SK-N-SH (cell line): ENCODE data around the gene MAP3K2. TPM values are rescaled to one million over a fixed set of nuclear protein-coding genes. Genes with fewer than 3 reads are reported as not detected.

Source experiments
- CTCF ChIA-PET: fragments of 300-600, 350-600 bp; formaldehyde crosslinking; extraction: SDS; loops from one replicate; lab custom pipeline; 2021; lab: Yijun Ruan, JAX
- POLR2A ChIA-PET: fragments of 350-600 bp; sonication (Branson Sonifier 250); formaldehyde crosslinking; extraction: SDS; loops from one replicate; lab custom pipeline; 2020; ENCODE audit warnings: antibody characterized with exemption, inconsistent platforms; lab: Yijun Ruan, JAX
- DNase-seq: peaks from one replicate; pipeline ENCODE4 v3.0.0; 2012
- H2AFZ ChIP-seq: fragments of 200-600 bp; sonication (generic); 2 replicates; pipeline ENCODE4 v1.8.1; 2016; ENCODE audit warnings: antibody characterized with exemption, mild to moderate bottlenecking, low read depth
- H3F3A ChIP-seq: fragments of 200-600 bp; sonication (generic); replicated peaks from 2 replicates; pipeline ENCODE3; 2016; ENCODE audit warnings: antibody characterized with exemption, mild to moderate bottlenecking; ENCODE audit not compliant: insufficient read depth
- H3K27ac ChIP-seq, 2 experiments: fragments of 200-500 bp in 1 of 2; fragments of 200-600 bp in 1 of 2; sonication (Bioruptor generic) in 1 of 2; sonication (generic), shearing (Covaris generic) in 1 of 2; 2 replicates each; pipeline versions ENCODE4 v1.5.1 to v1.6.1; 2014 to 2016; ENCODE audit warnings: low read depth in 2 of 2, inconsistent platforms in 1 of 2, low read length in 1 of 2, mild to moderate bottlenecking in 1 of 2, mixed read lengths in 1 of 2
- H3K27me3 ChIP-seq: fragments of 200-600 bp; sonication (generic), shearing (Covaris generic); 2 replicates; pipeline ENCODE4 v1.6.1; 2016; ENCODE audit warnings: mixed run types; ENCODE audit not compliant: insufficient read depth
- H3K36me3 ChIP-seq, 2 experiments: fragments of 200-500 bp in 1 of 2; fragments of 200-600 bp in 1 of 2; sonication (Bioruptor generic) in 1 of 2; sonication (generic) in 1 of 2; replicated peaks in 1 of 2; 2 replicates each; pipeline versions ENCODE3 to v1.5.1; 2014 to 2016; ENCODE audit warnings: low read length in 1 of 2, mild to moderate bottlenecking in 1 of 2; ENCODE audit not compliant: insufficient read depth in 2 of 2, control insufficient read depth in 1 of 2
- H3K4me1 ChIP-seq, 2 experiments: fragments of 200-500 bp in 1 of 2; fragments of 200-600 bp in 1 of 2; sonication (Bioruptor generic) in 1 of 2; sonication (generic), shearing (Covaris generic) in 1 of 2; 2 replicates each; pipeline versions ENCODE4 v1.5.1 to v1.6.1; 2014 to 2016; ENCODE audit warnings: low read depth in 1 of 2, low read length in 1 of 2, mixed run types in 1 of 2; ENCODE audit not compliant: insufficient read depth in 2 of 2, control insufficient read depth in 1 of 2
- H3K4me2 ChIP-seq: fragments of 200-600 bp; sonication (generic), shearing (Covaris generic); 2 replicates; pipeline ENCODE4 v1.6.1; 2017; ENCODE audit warnings: mixed run types
- H3K4me3 ChIP-seq, 2 experiments: fragments of 200-500 bp in 1 of 2; fragments of 200-600 bp in 1 of 2; sonication (Bioruptor generic) in 1 of 2; sonication (generic), shearing (Covaris generic) in 1 of 2; 2 replicates each; pipeline versions ENCODE4 v1.5.1 to v1.8.1; 2014 to 2016; ENCODE audit warnings: low read depth in 2 of 2, inconsistent platforms in 1 of 2, low read length in 1 of 2, mild to moderate bottlenecking in 1 of 2, mixed read lengths in 1 of 2, moderate library complexity in 1 of 2
- H3K79me2 ChIP-seq: fragments of 200-600 bp; sonication (generic); 2 replicates; pipeline ENCODE4 v1.8.1; 2017; ENCODE audit warnings: mild to moderate bottlenecking; ENCODE audit not compliant: insufficient read depth
- H3K9ac ChIP-seq: fragments of 200-600 bp; sonication (generic); 2 replicates; pipeline ENCODE4 v1.6.1; 2017; ENCODE audit warnings: mixed run types
- H3K9me2 ChIP-seq: fragments of 200-600 bp; sonication (generic); 2 replicates; pipeline ENCODE4 v1.6.1; 2017; ENCODE audit warnings: mixed run types
- H3K9me3 ChIP-seq: fragments of 200-600 bp; sonication (generic); 2 replicates; pipeline ENCODE4 v1.6.1; 2017; ENCODE audit warnings: mixed run types, mild to moderate bottlenecking, moderate library complexity
- H4K20me1 ChIP-seq: fragments of 200-600 bp; sonication (generic); 2 replicates; pipeline ENCODE4 v1.6.1; 2017; ENCODE audit warnings: mild to moderate bottlenecking, mixed run types; ENCODE audit not compliant: insufficient read depth
- CHD2 ChIP-seq: fragments of 150-350 bp; IDR thresholded peaks from 2 replicates; pipeline ENCODE4 v1.6.1; 2018; ENCODE audit warnings: low read length; ENCODE audit not compliant: partially characterized antibody
- ELF1 ChIP-seq: IDR thresholded peaks from 2 replicates; pipeline ENCODE4 v1.4.0; 2012
- EP300 ChIP-seq, 2 experiments: IDR thresholded peaks; 2 replicates each; pipeline versions ENCODE4 v1.4.0 to v1.6.1; 2012; ENCODE audit warnings: borderline replicate concordance in 1 of 2, low read depth in 1 of 2, low read length in 1 of 2
- EZH2phosphoT487 ChIP-seq: fragments of 200-600 bp; sonication (generic); IDR thresholded peaks from 2 replicates; pipeline ENCODE4 v1.6.1; 2017; ENCODE audit warnings: low read depth, mixed run types, mild to moderate bottlenecking, antibody characterized with exemption, moderate library complexity, borderline replicate concordance
- FOXJ3 ChIP-seq: sonication (generic); formaldehyde crosslinking; IDR thresholded peaks from 2 replicates; pipeline ENCODE4 v1.5.1; 2020; ENCODE audit warnings: mild to moderate bottlenecking, missing genetic modification reagents
- FOXM1 ChIP-seq: IDR thresholded peaks from 2 replicates; pipeline ENCODE4 v1.4.0; 2012; ENCODE audit warnings: low read depth, mild to moderate bottlenecking
- GABPA ChIP-seq: IDR thresholded peaks from 2 replicates; pipeline ENCODE4 v1.4.0; 2012; ENCODE audit warnings: low read depth, mild to moderate bottlenecking
- MEF2A ChIP-seq: IDR thresholded peaks from 2 replicates; pipeline ENCODE4 v1.4.0; 2012; ENCODE audit warnings: low read depth, borderline replicate concordance
- MXI1 ChIP-seq: IDR thresholded peaks from 2 replicates; pipeline ENCODE4 v1.6.1; 2012; ENCODE audit warnings: mild to moderate bottlenecking, low read depth, low read length, improper control_type of control experiment
- NFIC ChIP-seq: IDR thresholded peaks from 2 replicates; pipeline ENCODE4 v1.4.0; 2012; ENCODE audit warnings: borderline replicate concordance
- NRF1 ChIP-seq: IDR thresholded peaks from 2 replicates; pipeline ENCODE4 v1.6.1; 2012; ENCODE audit warnings: low read depth, mild to moderate bottlenecking, low read length
- PBX3 ChIP-seq: IDR thresholded peaks from 2 replicates; pipeline ENCODE4; 2012
- POLR2AphosphoS5 ChIP-seq: IDR thresholded peaks from 2 replicates; pipeline ENCODE4 v1.6.1; 2012; ENCODE audit warnings: low read depth, low read length
- RAD21 ChIP-seq: IDR thresholded peaks from 2 replicates; pipeline ENCODE4 v1.6.1; 2012; ENCODE audit warnings: mild to moderate bottlenecking, low read length
- RCOR1 ChIP-seq: fragments of 150-350 bp; IDR thresholded peaks from 2 replicates; pipeline ENCODE4 v1.6.1; 2017; ENCODE audit warnings: antibody characterized with exemption, low read length
- RXRA ChIP-seq: IDR thresholded peaks from 2 replicates; pipeline ENCODE4 v1.4.0; 2012; ENCODE audit warnings: low read depth, mild to moderate bottlenecking, borderline replicate concordance
- SIN3A ChIP-seq: IDR thresholded peaks from 2 replicates; pipeline ENCODE4 v1.6.1; 2012; ENCODE audit warnings: low read depth, mild to moderate bottlenecking, low read length, moderate library complexity, borderline replicate concordance
- TAF1 ChIP-seq: IDR thresholded peaks from 2 replicates; pipeline ENCODE4 v1.6.1; 2012; ENCODE audit warnings: low read depth, mild to moderate bottlenecking, low read length, moderate library complexity, borderline replicate concordance
- TCF12 ChIP-seq: IDR thresholded peaks from 2 replicates; pipeline ENCODE4 v1.4.0; 2012
- USF1 ChIP-seq: IDR thresholded peaks from 2 replicates; pipeline ENCODE4 v1.4.0; 2012; ENCODE audit warnings: low read depth, borderline replicate concordance
- YY1 ChIP-seq: IDR thresholded peaks from 2 replicates; pipeline ENCODE4 v1.4.0; 2012; ENCODE audit warnings: low read depth, mild to moderate bottlenecking
- ZBTB33 ChIP-seq: IDR thresholded peaks from 2 replicates; pipeline ENCODE4 v1.4.0; 2012; ENCODE audit warnings: low read depth, borderline replicate concordance
- WGBS: methylation state at CpG from one replicate; pipeline ENCODE4 v1.1.6; 2017; ENCODE audit warnings: low lambda C conversion rate; 5-methylcytosine and 5-hydroxymethylcytosine counted together
- polyA plus RNA-seq, 3 experiments: library from polyadenylated mRNA; depleted of rRNA; stranded (reverse); fragments of >200 nt; gene quantifications; 2 replicates each; pipeline ENCODE4 v1.2.3, GENCODE V29; 2012

Gene MAP3K2
- polyA plus RNA-seq, 1 of the 3 experiments (the other 2 are of a cell fraction) = 2.7 TPM

GRCh38 chr2:127376257-127376656, 11.5 kb downstream of the MAP3K2 start:
- peaks cover 0 to 18% of the 10 kb centered on the region in 2 experiments for H3K36me3 ChIP-seq
- no peak overlapping the region for H3K4me2 ChIP-seq
- no peaks in the 10 kb centered on the region for H3K4me1 ChIP-seq
- CTCF ChIA-PET = interaction anchor here (1.0 kb wide), 1 partner anchor 9 kb away, joined by 3 read pairs; no protein-coding TSS in a partner anchor
- H3K9ac ChIP-seq = no peak overlapping the region
- POLR2A ChIA-PET = no interaction called here
- no peak overlapping the region for H3K27ac ChIP-seq
- WGBS = 84% methylated on average over 8 of the region's 8 CpGs
- peaks cover 99% of the 10 kb centered on the region for H3K79me2 ChIP-seq
- no peaks in the 10 kb centered on the region for H3K9me3 ChIP-seq
- H3K9me2 ChIP-seq = no peaks in the 10 kb centered on the region
- H4K20me1 ChIP-seq = peaks cover 51% of the 10 kb centered on the region
- no peak for TF ChIP-seq EP300 (IDR thresholded peaks at IDR 0.05; ENCODE audit: borderline replicate concordance in 1 of 2, low read depth in 1 of 2, low read length in 1 of 2)
- TF ChIP-seq NRF1 = no peak
- no peak for TF ChIP-seq RCOR1
- TF ChIP-seq FOXJ3 (CRISPR knock-in tag) = no peak
- TF ChIP-seq MEF2A = no peak
- no peak for TF ChIP-seq YY1
- TF ChIP-seq TCF12 = no peak
- no peak for TF ChIP-seq EZH2phosphoT487
- no peaks in the 10 kb centered on the region for H3F3A ChIP-seq
- no peak for DNase-seq
- H3K27me3 ChIP-seq = no peaks in the 10 kb centered on the region
- H3K4me3 ChIP-seq = no peak overlapping the region
- H2AFZ ChIP-seq = no peak overlapping the region

GRCh38 chr2:127373362-127374083, 14.3 kb downstream of the MAP3K2 start:
- peaks cover 46% of the 10 kb centered on the region for H4K20me1 ChIP-seq
- H3K79me2 ChIP-seq = peaks cover 99% of the 10 kb centered on the region
- POLR2A ChIA-PET = no interaction called here

More at GRCh38 chr2:127373362-127374083, 14.3 kb downstream of the MAP3K2 start:
- H3K4me2 ChIP-seq = no peak overlapping the region
- TF ChIP-seq RAD21 = no peak
- no peak for TF ChIP-seq PBX3
- TF ChIP-seq ELF1 = no peak
- TF ChIP-seq CHD2 = no peak
- TF ChIP-seq MXI1 = no peak
- TF ChIP-seq POLR2AphosphoS5 = no peak
- TF ChIP-seq NFIC = no peak
- no peak for TF ChIP-seq RXRA
- TF ChIP-seq FOXM1 = no peak
- no peak for TF ChIP-seq ZBTB33
- no peak for TF ChIP-seq TAF1
- TF ChIP-seq USF1 = no peak
- no peak for TF ChIP-seq NRF1
- TF ChIP-seq SIN3A = no peak
- TF ChIP-seq GABPA = no peak
- H3K4me1 ChIP-seq = no peaks in the 10 kb centered on the region
- no peaks in the 10 kb centered on the region for H3F3A ChIP-seq
- H3K9me2 ChIP-seq = no peaks in the 10 kb centered on the region
- no peaks in the 10 kb centered on the region for H3K9me3 ChIP-seq
- no peak overlapping the region for H2AFZ ChIP-seq
- CTCF ChIA-PET = no interaction called here
- no peak overlapping the region for H3K27ac ChIP-seq
- H3K27me3 ChIP-seq = no peaks in the 10 kb centered on the region
- no peak for DNase-seq
- peaks cover 0 to 14% of the 10 kb centered on the region in 2 experiments for H3K36me3 ChIP-seq
- H3K9ac ChIP-seq = no peak overlapping the region
- no peak overlapping the region for H3K4me3 ChIP-seq
- WGBS = 86% methylated on average over 5 of the region's 5 CpGs
